Measurements from ENCODE around the gene TMPRSS11F.

- TF ChIP-seq CTCF (IDR thresholded peaks at IDR 0.05) (no peak), TCF7L2 (IDR thresholded peaks at IDR 0.05; ENCODE audit: low read depth, low read length) (no peak), POLR2AphosphoS5 (IDR thresholded peaks at IDR 0.05; ENCODE audit: low read depth, low read length) (no peak), REST (IDR thresholded peaks at IDR 0.05; ENCODE audit: insufficient read depth in 1 of 2, low read depth in 2 of 2, low read length in 1 of 2) (no peak), SIN3A (IDR thresholded peaks at IDR 0.05; ENCODE audit: borderline replicate concordance, insufficient read depth, low read depth, low read length) (no peak)
These were observed 53.5 kb downstream of the TMPRSS11F start for GRCh38 chr4:68076194-68076593.
